ENCODE data around the gene TMEM62. TPM values are rescaled to one million over a fixed set of nuclear protein-coding genes. Genes with fewer than 3 reads are reported as not detected.

TMEM62 gene
- total and polyA plus RNA-seq, 2 of the 8 experiments (the other 6 are each of a cell fraction or from before 2014, with no cell fraction given): 2.0 to 4.0 TPM

- TF ChIP-seq CHD7 (IDR thresholded peaks at IDR 0.05; ENCODE audit: insufficient replicate concordance, low read length): no peak
- TF ChIP-seq SP1 (IDR thresholded peaks at IDR 0.05; ENCODE audit: low read depth, low read length): no peak
- no peak for TF ChIP-seq TEAD4 (IDR thresholded peaks at IDR 0.05; ENCODE audit: low read depth, low read length)
- no peak for TF ChIP-seq SRF (IDR thresholded peaks at IDR 0.05; ENCODE audit: low read depth, low read length)
- no peak for TF ChIP-seq FOSL1 (IDR thresholded peaks at IDR 0.05; ENCODE audit: insufficient read depth, low read depth, low read length)
- no peak for TF ChIP-seq MAFK (IDR thresholded peaks at IDR 0.05; ENCODE audit: low read depth, low read length)
- peak; percentile 76 to 79 for TF ChIP-seq RAD21 (IDR thresholded peaks at IDR 0.05 in 1 of 2, conservative IDR thresholded peaks at IDR 0.05 in 1 of 2; ENCODE audit: low read depth in 2 of 2, low read length in 2 of 2)
- no peak for TF ChIP-seq SIRT6 (IDR thresholded peaks at IDR 0.05; ENCODE audit: low read length)
- no peak for TF ChIP-seq ATF3 (IDR thresholded peaks at IDR 0.05; ENCODE audit: insufficient read depth, low read depth, low read length)
Observed at GRCh38 chr15:43225201-43225949, 92.0 kb downstream of the TMEM62 start (continued).
